Cardiac septum (tissue), 1 donor: ENCODE results near the gene CRCP. TPM values are rescaled to one million over a fixed set of nuclear protein-coding genes. Genes with fewer than 3 reads are reported as not detected.
"Not testable (repeated sequence)": the region's sequence is repeated elsewhere in the genome, so short reads cannot be mapped to it uniquely, and the experiment has no call there.

ENCODE experiments used
- DNase-seq: peaks from one replicate; pipeline ENCODE4 v3.0.0-alpha.2; 2020; ENCODE audit warnings: low spot score
- intact Hi-C: fragments of 100-400 bp; cut with DNase I; formaldehyde crosslinking; loops from one replicate; pipeline ENCODE4 v1.14.0; 2022
- total RNA-seq: library from RNA; stranded (reverse); fragmentation: NEBNext Ultra II Directional; extraction: Animal tissue kit (Norgen Biotek cat#: 25700); gene quantifications from one replicate; pipeline ENCODE4 v1.2.1, GENCODE V29; 2021
- donor health status: DM: no; HTN: no; CAD: no.

The CRCP gene
- total RNA-seq, 1 donor from 2014 or later = 19.4 TPM

GRCh38 chr7:66146701-66147100 is 32.1 kb downstream of the CRCP start:
- intact Hi-C loops = loop anchor here (5.0 to 10.0 kb wide), 2 partner anchors 61 to 268 kb away; partner anchors contain the start of gene TPST1
- no peak for DNase-seq

DNA sequence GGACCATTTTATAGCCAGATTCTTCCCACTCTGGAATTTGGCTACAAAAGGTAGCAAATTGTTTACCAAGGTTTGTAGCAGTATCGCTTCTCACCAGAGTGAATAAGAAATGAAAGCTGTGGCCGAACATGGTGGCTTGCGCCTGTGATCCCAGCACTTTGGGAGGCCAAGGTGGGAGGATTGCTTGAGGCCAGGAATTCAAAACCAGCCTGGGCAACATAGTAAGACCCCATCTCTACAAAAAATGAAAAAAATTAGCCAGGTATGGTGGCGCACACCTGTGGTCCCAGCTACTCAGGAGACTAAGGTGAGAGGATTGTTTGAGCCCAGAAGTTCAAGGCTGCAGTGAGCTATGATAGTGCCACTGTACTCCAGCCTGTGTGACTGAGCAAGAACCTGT is 33.0 kb downstream of the CRCP start:
- intact Hi-C loops = loop anchor here (5.0 to 10.0 kb wide), 2 partner anchors 60 to 267 kb away; partner anchors contain the start of gene TPST1
- not testable (repeated sequence) for DNase-seq

DNA sequence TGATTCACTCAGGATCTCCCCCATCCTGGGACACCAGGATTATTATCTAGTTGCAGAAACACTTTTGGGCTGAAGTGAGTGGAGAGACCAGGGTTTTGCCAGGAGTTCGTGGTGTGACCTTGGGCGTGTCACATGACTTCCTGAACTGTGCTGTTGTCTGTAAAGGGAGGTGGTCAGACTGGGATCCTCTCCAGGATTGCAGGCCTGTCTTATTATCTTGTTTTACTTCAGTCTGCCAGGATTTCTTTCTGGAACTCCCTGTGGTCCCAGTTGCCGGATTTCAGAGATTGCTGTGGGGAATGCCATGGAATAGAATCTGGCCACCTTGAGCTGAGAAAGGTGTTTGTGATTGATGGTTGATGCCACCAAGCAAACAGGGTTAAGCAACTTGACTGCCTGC is 35.8 kb downstream of the CRCP start:
- DNase-seq = peak; percentile 77
- intact Hi-C loops = no loop called here

DNA sequence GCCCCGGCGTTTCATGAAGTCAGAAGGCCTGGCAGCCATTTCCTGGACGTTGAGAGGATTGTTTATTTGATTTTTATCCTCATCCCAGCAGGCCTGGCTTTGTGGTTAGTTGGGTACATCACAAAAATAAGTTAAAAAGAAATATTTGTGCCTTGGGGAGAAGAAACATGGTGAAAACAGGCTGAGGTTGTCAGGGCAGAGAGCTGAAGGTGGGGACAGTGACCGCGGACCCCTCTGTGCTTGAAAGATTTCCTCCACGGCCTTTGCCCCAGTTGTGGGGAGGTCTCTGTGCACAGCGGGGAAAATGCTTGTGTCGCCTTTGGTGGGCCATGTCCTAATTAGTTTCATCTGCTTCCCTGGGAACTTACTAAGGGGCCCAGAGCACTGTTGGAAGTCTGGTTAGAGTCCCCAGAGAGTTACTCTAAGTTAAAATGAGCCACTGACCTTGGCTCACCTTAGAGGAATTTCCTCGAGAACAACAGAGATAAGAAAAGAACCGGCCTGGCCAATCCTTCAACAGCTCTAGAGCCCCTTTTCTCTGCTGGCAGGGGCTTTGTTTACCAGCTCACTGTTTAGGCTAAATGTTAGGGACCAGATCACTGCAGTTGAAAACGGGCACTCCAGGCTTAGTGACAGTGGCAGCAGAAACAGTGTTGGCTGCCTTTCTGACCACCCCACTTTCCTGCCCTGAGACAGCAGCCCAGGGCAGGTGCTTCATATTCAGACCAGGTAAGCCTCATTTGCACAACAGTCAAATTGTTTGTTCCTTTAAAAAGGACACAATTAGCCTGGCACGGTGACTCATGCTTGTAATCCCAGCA is 37.9 kb downstream of the CRCP start:
- DNase-seq = no peak
- intact Hi-C loops = no loop called here

DNA sequence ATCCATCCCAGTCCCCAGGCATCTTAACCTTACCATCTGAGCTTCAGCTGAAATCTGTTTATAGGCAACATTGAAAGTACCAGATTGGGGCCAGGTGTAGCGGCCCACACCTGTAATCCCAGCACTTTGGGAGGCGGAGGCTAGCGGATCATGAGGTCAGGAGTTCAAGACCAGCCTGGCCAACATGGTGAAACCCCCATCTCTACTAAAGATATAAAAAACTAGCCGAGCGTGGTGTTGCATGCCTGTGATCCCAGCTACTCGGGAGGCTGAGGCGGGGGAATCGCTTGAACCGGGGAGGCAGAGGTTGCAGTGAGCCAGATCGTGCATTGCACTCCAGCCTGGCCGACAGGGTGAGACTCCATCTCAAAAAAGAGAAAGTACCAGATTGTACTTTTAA is 39.0 kb downstream of the CRCP start:
- intact Hi-C loops = no loop called here
- no peak for DNase-seq

GRCh38 chr7:66156035-66156434 is 41.4 kb downstream of the CRCP start:
- intact Hi-C loops, DNase-seq: not testable (repeated sequence)

DNA sequence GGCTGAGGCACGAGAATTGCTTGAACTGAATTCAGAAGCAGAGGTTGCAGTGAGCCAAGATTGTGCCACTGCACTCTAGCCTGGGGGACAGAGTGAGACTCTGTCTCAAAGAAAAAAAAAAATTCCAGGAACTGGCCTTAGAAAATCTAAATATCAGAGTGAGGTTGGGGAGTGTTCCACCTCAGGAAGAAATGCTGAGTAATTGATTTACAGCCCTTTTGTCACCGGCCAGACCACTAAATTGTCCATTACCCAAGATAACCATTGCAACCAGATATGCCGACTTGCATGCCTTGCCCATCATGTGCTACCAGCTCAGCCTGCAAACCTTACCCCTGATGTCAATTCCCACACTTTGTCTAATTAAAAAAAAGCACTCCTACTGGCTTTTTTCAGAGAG is 42.4 kb downstream of the CRCP start:
- no peak for DNase-seq

DNA sequence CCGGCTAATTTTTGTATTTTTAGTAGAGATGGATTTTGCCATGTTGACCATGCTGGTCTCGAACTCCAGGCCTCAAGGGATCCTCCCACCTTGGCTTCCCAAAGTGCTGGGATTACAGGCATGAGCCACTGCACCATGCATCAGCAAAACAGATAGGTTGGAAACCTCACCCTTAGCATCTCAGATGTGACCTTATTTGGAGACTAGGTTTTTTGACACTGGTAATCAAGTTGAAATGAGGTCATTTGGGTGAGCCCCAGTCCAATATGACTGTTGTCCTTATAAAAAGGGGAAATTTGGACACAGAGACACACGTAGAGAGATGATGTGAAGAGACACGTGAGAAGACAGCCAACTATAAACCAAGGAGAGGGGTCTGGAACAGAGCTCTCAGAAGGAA is 48.0 kb downstream of the CRCP start:
- intact Hi-C loops = no loop called here
- no peak for DNase-seq

More for the DNA sequence above, 42.4 kb downstream of the CRCP start:
- intact Hi-C loops = no loop called here

DNA sequence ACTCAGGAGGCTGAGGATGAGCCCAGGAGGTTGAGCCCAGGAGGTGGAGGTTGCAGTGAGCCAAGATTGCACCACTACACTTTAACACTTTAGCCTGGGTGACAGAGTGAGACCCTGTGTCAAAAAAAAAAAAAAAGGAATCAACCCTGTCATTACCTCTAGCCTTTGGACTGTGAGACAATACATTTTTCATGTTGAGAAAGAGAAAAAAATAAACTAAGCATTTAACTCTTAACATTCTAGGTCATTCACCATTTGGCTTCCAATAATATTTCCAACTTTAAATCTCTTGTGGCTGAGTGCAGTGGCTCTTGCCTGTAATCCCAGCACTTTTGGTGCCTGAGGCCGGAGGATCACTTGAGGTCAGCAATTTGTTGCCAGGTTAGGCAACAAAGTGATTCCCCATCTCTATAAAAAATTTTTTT is 48.6 kb downstream of the CRCP start:
- no peak for DNase-seq
- intact Hi-C loops = no loop called here

- no peak for DNase-seq
- intact Hi-C loops = no loop called here
Observed at GRCh38 chr7:66164356-66164755, 49.7 kb downstream of the CRCP start.

DNA sequence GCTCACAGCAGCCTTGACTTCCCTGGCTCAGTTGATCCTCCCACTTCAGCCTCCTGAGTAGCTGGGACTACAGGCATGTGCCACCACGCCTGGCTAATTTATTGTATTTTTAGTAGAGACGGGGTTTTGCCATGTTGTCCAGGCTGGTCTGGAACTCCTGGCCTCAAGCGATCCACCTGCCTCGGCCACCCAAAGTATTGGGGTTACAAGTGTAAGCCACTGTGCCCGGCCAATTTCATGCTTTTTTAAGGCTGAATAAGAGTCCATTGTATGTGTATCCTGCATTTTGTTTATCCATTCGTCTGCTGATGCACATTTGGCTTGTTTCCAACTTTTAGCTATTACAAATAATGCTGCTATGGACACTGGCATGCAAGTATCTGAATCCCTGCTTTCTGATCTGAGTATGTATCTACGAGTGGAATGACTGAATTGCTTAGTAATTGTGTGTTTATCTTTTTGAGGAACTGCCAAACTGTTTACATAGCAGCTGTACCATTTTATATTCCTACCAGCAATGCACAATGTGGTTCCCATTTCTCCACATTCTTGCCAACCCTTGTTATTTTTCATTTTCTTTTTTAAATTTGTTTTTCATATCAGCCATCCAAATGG is 53.2 kb downstream of the CRCP start:
- no peak for DNase-seq
- intact Hi-C loops = no loop called here

- no peak for DNase-seq
- intact Hi-C loops = no loop called here
Observed at GRCh38 chr7:66169616-66170015, 55.0 kb downstream of the CRCP start.

GRCh38 chr7:66170309-66171231 is 55.9 kb downstream of the CRCP start:
- intact Hi-C loops = no loop called here
- peak; percentile 77 for DNase-seq

GRCh38 chr7:66172536-66173401 is 58.1 kb downstream of the CRCP start:
- DNase-seq, intact Hi-C loops: not testable (repeated sequence)

GRCh38 chr7:66173856-66174255 is 59.2 kb downstream of the CRCP start:
- no peak for DNase-seq
- intact Hi-C loops = no loop called here

- intact Hi-C loops = not testable (repeated sequence)
Observed at GRCh38 chr7:66175006-66175405, 60.4 kb downstream of the CRCP start.

DNA sequence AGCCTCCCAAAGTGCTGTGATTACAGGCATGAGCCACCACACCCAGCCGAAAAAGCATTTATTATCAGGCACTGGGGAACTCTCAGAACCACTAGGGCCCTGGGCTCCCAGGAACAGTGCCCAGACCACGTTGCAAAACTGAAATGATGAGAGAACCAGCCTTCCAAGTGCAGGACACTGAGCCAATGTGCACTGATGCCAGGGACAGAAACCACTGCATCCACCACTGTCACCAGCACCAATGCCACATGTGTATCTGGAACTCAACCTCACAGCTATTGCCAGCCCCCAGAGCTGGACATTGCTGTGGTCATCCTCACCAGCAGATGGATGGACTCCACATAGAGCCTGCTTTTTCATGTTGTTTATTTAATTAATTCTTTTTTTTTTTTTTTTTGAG is 62.3 kb downstream of the CRCP start:
- intact Hi-C loops = no loop called here
- DNase-seq = no peak

More at GRCh38 chr7:66175006-66175405, 60.4 kb downstream of the CRCP start:
- not testable (repeated sequence) for DNase-seq

DNA sequence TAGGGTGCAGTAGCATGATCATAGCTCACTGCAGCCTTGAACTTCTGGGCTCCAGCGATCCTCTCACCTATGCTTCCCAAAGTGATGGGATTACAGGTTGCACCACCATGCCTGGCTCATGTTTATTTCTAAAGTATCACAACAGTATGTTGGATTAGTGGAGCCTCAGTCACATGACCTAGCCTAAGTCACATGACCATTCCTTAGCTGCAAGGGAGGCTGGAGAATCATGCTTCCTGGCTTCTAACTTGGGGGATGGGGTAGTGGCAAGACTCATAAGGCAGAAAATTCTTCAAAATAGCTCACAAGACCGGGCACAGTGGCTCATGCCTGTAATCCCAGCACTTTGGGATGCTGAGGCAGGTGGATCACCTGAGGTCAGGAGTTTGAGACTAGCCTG is 63.6 kb downstream of the CRCP start:
- DNase-seq = no peak
- intact Hi-C loops = no loop called here

- intact Hi-C loops = no loop called here
- DNase-seq = no peak
Observed at GRCh38 chr7:66181329-66181728, 66.7 kb downstream of the CRCP start.
